KG1 (cell line): ENCODE results near the gene NRG4.
"Not testable (repeated sequence)": the region's sequence is repeated elsewhere in the genome, so short reads cannot be mapped to it uniquely, and the experiment has no call there.

Experiments
- DNase-seq: peaks from one replicate; lab custom pipeline; 2025; lab: John Stamatoyannopoulos, UW

Gene NRG4

DNA sequence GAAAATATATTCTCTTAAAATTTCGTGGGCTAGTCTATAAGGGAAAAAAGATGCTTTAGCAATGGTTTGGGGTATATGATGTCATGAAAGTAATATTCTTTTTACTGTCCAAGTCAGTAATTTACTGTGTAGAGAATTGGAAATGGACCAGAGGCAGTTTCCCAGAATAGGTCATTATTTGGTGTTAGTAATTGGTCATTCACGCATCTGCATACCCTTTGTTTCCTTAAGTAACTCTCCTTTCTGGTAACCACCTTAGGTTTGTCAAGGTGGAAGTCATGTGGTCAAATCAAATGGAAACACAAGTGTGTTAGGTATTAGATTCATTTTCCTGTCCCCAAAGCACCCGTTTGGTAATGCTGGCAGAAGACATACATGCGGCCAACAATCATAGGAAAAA, 84.6 kb downstream of the NRG4 start:
- DNase-seq, result no peak

DNA sequence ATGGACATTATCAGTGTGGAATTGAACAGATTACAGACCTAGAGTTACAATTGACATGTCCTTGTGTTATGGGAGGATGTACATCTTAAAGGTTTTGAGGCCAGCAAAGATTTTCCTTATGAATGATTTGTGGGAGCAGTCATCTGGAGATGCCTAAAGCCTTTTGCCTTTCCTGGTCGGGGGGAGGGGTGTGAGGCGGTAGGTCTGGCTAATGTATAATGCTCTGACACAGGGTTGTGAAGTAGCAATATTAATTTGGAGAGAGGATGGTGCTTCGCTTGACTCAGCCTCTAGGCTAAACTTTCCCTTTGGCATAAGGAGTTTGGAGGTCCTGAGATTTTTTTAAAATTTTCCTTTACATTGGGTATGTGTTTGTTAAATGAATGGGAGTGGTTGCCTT, 85.3 kb downstream of the NRG4 start:
- no peak for DNase-seq

DNA sequence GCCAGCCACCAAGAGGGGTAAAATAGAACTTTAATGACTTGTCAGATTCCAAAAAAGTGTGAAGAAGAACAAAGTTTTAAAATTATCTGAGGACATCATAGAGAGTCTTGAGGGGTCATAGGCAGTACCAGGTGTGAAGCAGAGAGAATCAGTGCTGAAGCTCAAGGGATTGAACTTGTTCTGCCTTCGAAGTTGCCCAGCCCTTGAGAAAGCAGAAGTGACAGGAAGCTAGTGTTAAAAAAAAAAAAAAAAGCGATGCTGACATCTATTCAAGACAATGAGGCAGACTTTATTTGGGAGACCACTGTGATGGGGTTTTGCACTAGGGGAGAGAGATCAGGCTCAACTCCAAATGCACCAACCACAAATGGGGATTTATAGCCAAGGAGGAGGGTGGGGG, 86.8 kb downstream of the NRG4 start:
- DNase-seq, result no peak

DNA sequence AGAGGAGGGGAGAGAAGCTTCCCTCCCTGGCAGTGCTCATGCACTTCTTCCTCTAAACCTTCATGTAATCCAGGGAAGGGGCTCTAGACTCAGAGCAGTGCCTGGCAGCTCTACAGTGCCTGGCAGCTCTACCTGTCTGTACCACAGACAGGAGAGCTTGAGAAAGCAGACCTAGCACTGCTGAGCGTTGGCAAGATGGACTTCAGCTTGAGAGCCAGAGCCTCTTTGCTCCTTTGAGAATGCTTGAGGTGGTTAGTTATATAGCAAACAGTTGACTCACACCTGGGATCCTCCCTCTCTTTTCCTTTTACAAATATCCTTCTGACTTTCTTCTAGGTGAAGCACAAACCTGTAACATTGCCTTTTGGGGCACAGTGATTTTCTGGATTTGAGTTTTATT, 87.6 kb downstream of the NRG4 start:
- no peak for DNase-seq

DNA sequence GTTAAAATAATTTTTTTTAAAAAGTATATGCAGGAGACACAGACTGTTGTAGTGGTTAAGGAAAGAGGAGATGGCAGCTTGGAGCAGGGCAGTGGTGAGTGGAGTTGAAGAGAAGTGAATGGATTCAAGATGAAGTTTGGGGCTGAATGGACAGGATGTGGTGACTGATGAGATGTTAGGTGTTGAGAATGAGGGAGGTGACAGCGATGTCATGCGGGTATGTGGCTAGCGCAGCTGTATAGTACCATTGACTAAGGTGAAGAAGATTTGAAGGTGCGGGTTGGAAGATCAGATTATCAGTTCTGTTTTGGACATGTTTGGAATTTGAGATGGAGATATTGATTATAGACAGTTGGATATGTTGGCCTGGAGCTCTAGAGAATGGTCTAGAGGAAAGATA, 88.5 kb downstream of the NRG4 start:
- no peak for DNase-seq

DNA sequence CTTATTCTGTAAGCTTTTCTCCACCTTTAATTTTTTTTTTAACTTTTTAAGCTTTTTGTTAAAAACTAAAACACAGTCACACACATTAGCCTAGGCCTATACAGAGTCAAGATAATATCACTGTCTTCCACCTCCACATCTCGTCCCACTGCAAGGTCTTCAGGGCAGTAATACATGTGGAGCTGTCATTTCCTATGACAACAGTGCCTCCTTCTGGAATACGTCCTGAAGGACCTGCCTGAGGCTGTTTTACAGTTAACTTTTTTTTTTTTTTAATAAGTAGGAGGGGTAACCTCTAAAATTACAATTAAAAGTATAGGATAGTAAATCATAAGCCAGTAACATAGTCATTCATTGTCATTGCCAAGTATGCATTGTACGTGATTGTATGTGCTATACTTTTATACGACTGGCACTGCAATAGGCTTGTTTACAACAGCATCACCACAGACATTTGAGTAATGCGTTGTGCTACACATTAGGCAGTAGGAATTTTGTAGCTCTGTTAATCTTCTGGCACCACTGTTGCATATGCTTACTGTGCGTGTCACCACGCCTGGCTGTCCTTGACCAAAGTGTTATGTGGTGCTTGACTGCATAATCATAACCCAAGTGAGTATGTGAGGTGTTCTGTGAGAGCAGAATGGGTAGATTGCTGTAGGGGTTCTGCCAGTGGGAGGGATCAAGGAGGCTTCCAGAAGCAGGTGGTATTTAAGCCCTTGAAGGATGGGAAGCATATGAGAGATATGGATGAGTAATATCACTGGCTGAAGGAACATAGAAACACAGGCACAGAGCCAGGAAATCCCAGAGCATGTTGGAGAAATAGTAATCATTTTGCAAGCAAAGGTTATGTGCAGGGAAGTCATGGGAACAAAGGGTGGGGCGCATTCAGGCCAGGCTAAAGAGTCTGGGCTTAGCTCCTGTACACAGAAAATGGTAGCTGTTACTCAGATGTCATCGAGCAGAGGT, 90.2 kb downstream of the NRG4 start:
- no peak for DNase-seq

DNA sequence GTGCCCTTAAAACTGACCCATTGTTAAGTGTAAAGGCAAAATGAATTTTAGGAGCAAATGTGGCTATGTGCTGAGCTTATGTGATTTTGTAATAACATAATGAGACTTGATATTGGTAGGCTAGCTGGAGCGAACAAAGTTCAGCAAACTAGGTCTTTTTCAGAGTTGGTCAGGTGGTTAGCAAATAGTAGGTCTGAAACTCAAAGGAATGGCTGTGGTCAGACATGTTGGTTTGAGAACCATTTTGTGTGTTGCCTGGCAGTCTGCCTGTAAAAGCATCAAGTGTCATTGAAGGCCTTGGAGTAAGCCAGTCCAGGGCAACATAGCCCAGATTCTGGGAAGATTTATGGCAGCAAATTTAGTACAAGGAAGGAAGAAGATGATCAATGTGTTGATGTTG, 92.1 kb downstream of the NRG4 start:
- no peak for DNase-seq

DNA sequence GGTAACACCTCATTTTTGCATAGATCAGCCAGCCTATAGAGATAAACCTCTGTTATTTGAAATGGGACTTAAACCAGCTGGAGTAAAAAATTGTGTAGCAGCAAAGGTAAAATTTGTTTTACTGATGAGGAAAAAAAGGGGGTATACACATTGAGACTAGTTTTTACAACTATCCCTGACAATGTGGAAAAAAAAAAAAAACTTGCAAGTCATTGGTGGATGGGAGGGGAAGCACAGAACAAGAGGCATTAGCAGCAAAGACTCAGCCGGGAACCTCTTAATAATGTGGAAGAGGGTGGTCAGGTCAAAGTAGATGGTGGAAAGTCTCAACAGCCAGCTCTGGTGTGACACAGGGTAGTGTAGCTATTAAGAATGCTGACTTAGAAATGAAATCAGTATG, 94.1 kb downstream of the NRG4 start:
- DNase-seq, result no peak

DNA sequence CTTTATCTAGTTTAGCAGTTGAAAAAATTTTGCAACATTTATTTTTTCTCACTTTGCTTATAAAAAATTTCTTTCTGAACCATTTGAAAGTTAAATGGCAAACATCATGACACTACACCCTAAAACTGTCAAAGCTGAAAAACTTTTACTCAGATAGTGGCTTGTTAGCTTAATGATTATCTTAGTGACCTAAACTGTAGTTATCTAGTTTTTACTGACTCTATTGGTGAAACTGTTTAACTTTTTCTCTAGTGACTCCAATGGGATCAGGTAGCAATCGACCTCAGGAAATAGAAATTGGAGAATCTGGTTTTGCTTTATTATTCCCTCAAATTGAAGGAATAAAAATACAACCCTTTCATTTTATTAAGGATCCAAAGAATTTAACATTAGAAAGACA, 95.2 kb downstream of the NRG4 start:
- no peak for DNase-seq

DNA sequence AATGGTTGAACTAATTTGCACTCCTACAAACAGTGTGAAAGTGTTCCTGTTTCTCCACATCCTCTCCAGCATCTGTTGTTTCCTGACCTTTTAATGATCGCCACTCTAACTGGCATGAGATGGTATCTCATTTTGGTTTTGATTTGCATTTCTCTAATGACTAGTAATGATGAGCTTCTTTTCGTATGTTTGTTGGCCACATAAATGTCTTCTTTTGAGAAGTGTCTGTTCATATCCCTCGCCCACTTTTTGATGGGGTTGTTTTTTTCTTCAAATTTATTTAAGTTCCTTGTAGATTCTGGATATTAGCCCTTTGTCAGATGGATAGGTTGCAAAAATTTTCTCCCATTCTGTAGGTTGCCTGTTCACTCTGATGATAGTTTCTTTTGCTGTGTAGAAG, 101.9 kb downstream of the NRG4 start:
- not testable (repeated sequence) for DNase-seq

DNA sequence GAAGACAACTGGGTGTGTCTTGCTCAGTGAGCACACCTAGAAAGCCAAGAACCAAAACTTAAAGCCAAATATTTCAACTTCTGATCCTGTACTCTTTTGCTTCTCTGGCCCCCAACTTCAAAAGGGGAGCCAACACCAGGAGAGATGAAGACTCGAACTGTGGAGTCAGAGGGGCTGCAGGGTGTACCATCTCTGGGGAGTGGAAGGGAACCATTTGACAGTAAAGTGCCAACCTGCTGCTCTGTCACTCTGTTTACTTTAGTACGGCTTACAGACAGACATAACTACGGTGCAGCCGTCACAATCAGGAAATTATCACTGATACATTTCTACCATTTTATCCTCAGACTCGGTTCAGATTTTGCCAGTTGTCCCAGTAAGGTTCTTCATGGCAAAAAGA, 107.0 kb downstream of the NRG4 start:
- no peak for DNase-seq

DNA sequence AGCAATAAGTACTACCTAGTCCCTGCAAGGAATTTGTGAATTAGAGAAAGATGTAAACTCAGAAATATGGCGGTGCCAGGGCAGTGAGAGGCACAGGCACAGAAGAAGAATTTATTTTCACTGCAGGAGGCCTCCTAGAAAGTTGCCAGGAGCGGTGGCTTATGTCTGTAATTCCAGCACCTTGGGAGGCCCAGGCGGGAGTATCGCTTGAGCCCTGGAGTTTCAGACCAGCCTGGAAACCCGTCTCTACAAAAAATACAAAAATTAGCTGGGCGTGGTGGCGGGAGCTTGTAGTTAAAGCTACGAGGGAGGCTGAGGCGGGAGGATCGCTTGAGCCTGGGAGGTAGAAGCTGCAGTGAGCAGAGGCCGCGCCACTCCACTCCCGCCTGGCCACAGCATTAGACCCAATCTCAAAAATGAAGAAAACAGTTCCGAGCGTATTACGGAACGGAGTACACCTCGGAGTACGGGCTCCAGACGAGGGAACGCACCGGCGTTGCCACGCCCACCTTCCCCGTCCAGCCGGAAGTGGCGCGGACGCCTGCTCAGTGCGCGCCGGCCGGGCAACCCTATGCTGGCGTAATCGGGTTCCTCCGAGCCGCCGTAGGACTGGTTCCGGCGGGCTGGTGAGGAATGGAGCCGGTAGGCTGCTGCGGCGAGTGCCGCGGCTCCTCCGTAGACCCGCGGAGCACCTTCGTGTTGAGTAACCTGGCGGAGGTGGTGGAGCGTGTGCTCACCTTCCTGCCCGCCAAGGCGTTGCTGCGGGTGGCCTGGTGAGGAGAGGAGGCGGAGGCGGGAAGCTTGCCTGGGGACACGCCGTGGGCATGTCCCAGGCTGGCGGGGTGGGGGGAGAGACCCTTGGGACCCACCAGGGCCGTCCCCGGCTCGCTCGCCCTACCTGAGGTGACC, 108.6 kb downstream of the NRG4 start, which contains the start of gene FBXO22:
TSS of gene FBXO22 (plus strand) at position 548 of the 909 bp plus-strand sequence. CDS start at position 634, 86 bp downstream.
- DNase-seq, result peak; percentile 83

DNA sequence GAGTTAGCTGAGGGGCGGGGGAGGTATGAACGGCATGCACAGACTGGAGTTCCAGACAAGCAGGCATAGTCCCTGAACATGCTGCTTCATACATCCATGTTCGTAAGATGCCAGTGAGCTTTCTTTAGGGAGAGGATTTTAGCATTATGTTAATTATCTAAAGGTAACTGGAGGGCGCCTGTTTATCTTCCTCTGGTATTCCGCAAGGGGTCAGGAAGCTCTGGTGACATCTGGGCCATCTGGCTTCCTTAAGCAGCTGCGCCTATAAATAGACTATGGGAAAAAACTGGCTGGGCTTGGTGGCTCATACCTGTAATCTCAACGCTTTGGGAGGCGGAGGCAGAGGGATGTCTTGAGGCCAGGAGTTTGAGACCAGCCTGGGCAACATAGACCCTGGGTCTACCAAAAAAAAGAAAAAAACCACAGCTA, 110.1 kb downstream of the NRG4 start:
- DNase-seq, result no peak

DNA sequence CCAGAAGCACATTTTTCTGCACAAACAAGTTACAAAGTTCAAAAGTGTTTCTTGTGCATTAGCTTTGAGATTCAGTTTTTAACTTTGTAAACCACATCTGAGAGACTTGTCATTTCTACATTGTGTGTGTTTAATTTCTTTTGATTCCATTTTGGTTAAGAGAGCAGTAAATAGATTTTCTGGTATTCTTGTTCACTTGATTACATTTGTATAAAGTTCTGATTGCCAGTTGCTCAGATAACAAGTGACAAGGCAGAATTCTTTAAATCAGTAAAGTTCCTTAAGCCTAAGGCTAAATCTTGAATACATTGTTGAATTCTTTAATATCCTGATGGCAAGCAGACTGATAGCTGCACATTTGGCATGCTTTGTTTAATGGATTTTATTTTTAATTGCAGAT, 111.6 kb downstream of the NRG4 start:
- DNase-seq, result no peak

DNA sequence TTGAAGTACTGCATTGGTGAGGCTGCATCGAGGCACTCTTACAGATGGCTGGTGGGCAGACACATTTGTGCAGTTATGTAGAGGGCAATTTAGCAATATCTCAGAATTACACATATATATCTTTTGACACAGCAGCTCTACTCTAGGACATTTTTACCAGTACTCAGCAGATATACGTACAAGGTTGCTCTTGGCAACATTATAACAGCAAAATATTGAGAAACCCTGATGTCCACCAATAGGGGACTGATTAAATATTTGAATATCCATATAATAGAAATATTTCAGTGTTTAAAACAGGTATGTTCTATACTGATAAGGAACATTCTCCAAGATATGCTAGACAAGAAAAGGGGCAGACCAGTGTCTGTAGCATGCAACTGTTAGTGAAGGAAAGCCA, 116.5 kb downstream of the NRG4 start:
- DNase-seq, result no peak

DNA sequence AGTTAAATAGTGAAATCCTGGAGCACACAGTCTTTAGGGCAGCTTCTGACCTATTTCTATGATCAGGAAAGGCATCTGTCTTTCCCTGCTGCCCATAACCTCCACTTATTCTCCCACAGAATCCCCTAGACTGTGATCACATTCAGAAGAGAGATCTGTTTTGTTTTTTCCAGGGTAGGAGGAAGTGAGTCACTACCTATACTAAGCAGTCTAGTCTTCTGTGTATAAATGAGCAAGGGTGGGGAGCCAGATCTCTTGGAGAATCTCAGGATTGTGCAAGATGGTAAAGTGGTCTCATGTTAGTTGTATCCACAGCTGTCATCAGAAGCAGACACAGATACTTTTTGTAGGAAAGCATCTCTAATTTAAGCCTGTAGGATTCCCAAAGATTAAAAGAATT, 120.3 kb downstream of the NRG4 start:
- DNase-seq, result no peak
